HG03521 (cell line): ENCODE data around the gene IMPG2.

Experiments used
- ATAC-seq: cut with Tn5 transposase; IDR thresholded peaks from one replicate; pipeline ENCODE4 v1.9.1; 2021; ENCODE audit warnings: mild to moderate bottlenecking, moderate library complexity; ENCODE audit not compliant: unreplicated experiment

The IMPG2 gene

GRCh38 chr3:101189176-101189575 lies 131.2 kb downstream of the IMPG2 start:
- ATAC-seq, result no peak

- no peak for ATAC-seq
Measured at GRCh38 chr3:101185341-101185740, 135.0 kb downstream of the IMPG2 start.

GRCh38 chr3:101184111-101184510 lies 136.3 kb downstream of the IMPG2 start:
- no peak for ATAC-seq

GRCh38 chr3:101183151-101183550 lies 137.2 kb downstream of the IMPG2 start:
- ATAC-seq, result no peak

- ATAC-seq, result no peak
Measured at GRCh38 chr3:101182734-101183133, 137.6 kb downstream of the IMPG2 start.

GRCh38 chr3:101181801-101182200 lies 138.6 kb downstream of the IMPG2 start:
- ATAC-seq, result no peak

GRCh38 chr3:101179637-101180036 lies 140.7 kb downstream of the IMPG2 start:
- ATAC-seq, result no peak

GRCh38 chr3:101177577-101177976 lies 142.8 kb downstream of the IMPG2 start:
- no peak for ATAC-seq
